ENCODE measurements around the gene TLCD4. TPM values are rescaled to one million over a fixed set of nuclear protein-coding genes. Genes with fewer than 3 reads are reported as not detected.

Gene TLCD4
- total RNA-seq, 1 donor from 2014 or later = 5.7 TPM

DNA sequence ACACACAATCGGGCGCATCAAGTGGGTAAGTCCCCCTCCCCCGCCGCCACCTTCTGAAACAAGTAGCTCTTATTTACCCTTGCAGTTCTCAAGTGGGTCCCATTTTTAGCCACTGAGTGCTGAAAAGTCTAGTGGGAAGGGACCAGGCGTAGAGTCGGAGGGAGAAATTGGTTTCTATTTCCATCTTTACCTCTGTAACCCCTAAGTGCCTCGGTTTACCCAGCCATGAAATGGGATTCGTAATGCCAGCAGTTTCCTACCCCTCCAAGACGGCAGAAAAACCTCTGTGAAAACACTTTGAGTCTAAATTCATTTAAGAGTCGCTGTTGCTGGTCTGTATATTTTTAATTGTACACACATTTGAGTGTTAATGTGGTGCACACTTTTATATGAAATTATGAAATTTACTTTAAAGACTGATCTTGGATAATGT, 928 bp downstream of the TLCD4 start:
- Histone ChIP-seq H3F3A (ENCODE audit: low read depth) (peaks cover 10% of the 10 kb centered on the region), H3K4me2 (peak overlapping the region; percentile 92), H3K9me3 (ENCODE audit: low read depth) (no peaks in the 10 kb centered on the region), H3K4me1 (no peaks in the 10 kb centered on the region), H3K79me2 (ENCODE audit: low read depth) (no peaks in the 10 kb centered on the region), H3K9ac (no peak overlapping the region), H3K27me3 (peaks cover 17% of the 10 kb centered on the region), H2AFZ (replicated peaks) (peak overlapping the region; percentile 97), H3K27ac (no peak overlapping the region), H3K4me3 (peak overlapping the region; percentile 84), H4K20me1 (ENCODE audit: low read depth) (peaks cover 5% of the 10 kb centered on the region), H3K36me3 (no peaks in the 10 kb centered on the region)
- no peak overlapping the region for H3K27ac Mint-ChIP-seq
- peaks cover 8% of the 10 kb centered on the region for H3K4me1 Mint-ChIP-seq
- peak overlapping the region; percentile 92 for H3K4me3 Mint-ChIP-seq
- H3K27me3 Mint-ChIP-seq (ENCODE audit: insufficient read depth, low read depth) = peaks cover 16% of the 10 kb centered on the region
- H3K9me3 Mint-ChIP-seq = no peaks in the 10 kb centered on the region
- TF ChIP-seq EZH2 (IDR thresholded peaks at IDR 0.05) (no peak), EZH2phosphoT487 (IDR thresholded peaks at IDR 0.05) (no peak)
- TF ChIP-seq, protein P1, sequence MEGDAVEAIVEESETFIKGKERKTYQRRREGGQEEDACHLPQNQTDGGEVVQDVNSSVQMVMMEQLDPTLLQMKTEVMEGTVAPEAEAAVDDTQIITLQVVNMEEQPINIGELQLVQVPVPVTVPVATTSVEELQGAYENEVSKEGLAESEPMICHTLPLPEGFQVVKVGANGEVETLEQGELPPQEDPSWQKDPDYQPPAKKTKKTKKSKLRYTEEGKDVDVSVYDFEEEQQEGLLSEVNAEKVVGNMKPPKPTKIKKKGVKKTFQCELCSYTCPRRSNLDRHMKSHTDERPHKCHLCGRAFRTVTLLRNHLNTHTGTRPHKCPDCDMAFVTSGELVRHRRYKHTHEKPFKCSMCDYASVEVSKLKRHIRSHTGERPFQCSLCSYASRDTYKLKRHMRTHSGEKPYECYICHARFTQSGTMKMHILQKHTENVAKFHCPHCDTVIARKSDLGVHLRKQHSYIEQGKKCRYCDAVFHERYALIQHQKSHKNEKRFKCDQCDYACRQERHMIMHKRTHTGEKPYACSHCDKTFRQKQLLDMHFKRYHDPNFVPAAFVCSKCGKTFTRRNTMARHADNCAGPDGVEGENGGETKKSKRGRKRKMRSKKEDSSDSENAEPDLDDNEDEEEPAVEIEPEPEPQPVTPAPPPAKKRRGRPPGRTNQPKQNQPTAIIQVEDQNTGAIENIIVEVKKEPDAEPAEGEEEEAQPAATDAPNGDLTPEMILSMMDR (IDR thresholded peaks at IDR 0.05) = no peak
- DNase-seq (ENCODE audit: low spot score) = no peak
- H3K36me3 Mint-ChIP-seq = no peaks in the 10 kb centered on the region

DNA sequence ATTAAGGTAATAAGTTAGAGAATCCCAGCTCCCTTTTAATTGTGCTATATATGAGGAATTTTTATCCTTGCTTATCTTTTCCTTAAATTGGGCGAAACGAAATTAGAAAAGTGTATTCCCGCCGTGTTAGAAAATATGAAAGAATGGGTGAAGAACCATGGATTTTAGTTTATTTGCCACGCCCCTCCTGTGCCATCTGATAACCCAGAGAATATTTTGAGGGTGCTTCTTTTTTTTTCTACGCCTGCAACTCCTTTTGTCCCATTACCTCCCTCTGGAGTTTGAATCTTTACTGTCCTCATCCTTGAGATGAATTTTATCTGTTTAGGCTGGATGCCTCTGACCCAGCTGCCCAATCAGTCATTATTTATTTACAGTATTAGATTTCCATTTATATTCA, 1.6 kb downstream of the TLCD4 start:
- no peak for DNase-seq (ENCODE audit: low spot score)
- Mint-ChIP-seq H3K36me3 (no peaks in the 10 kb centered on the region), H3K27me3 (ENCODE audit: insufficient read depth, low read depth) (peaks cover 16% of the 10 kb centered on the region), H3K27ac (no peak overlapping the region), H3K9me3 (no peaks in the 10 kb centered on the region), H3K4me3 (peak overlapping the region; percentile 92), H3K4me1 (peaks cover 8% of the 10 kb centered on the region)
- Histone ChIP-seq H2AFZ (replicated peaks) (no peak overlapping the region), H3K4me1 (no peaks in the 10 kb centered on the region), H3K36me3 (no peaks in the 10 kb centered on the region), H3K27ac (no peak overlapping the region), H3K4me2 (peak overlapping the region; percentile 92), H3K9ac (no peak overlapping the region), H3K79me2 (ENCODE audit: low read depth) (no peaks in the 10 kb centered on the region), H3K27me3 (peaks cover 17% of the 10 kb centered on the region), H4K20me1 (ENCODE audit: low read depth) (peaks cover 5% of the 10 kb centered on the region), H3K4me3 (no peak overlapping the region), H3F3A (ENCODE audit: low read depth) (peaks cover 10% of the 10 kb centered on the region), H3K9me3 (ENCODE audit: low read depth) (no peaks in the 10 kb centered on the region)
- TF ChIP-seq, protein P1 (IDR thresholded peaks at IDR 0.05) = no peak
- TF ChIP-seq EZH2phosphoT487 (IDR thresholded peaks at IDR 0.05) = no peak
- no peak for TF ChIP-seq EZH2 (IDR thresholded peaks at IDR 0.05)

DNA sequence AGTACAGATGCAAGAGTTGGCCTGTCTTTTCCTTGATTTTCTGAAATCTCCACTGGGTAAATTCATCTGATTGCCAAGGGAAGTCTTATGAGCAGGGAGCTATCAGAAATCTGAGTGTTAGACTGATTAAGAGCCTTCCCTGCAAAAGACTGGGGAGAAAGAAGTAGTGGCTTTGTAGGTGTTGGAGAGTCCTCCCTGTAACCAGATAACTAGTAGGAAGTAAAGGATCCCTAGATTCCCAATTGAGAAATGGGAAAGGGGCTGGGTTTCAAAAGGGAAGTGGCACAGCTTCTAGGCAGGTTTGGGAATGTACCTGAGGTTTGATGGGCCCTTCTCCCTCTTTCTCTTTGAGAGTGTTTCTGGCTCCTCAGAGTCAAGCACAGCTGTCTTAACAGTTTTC, 2.1 kb downstream of the TLCD4 start:
- H3K4me1 Mint-ChIP-seq = peaks cover 8% of the 10 kb centered on the region
- no peak overlapping the region for H3K27ac Mint-ChIP-seq
- H3K27ac ChIP-seq = no peak overlapping the region
- H3K4me1 ChIP-seq = no peaks in the 10 kb centered on the region
- no peak overlapping the region for H2AFZ ChIP-seq (replicated peaks)
- H3K9ac ChIP-seq = no peak overlapping the region
- peaks cover 10% of the 10 kb centered on the region for H3F3A ChIP-seq (ENCODE audit: low read depth)
- DNase-seq (ENCODE audit: low spot score) = no peak
- peaks cover 17% of the 10 kb centered on the region for H3K27me3 ChIP-seq
- no peaks in the 10 kb centered on the region for H3K79me2 ChIP-seq (ENCODE audit: low read depth)
- no peak overlapping the region for H3K4me2 ChIP-seq
- TF ChIP-seq EZH2phosphoT487 (IDR thresholded peaks at IDR 0.05) (no peak), EZH2 (IDR thresholded peaks at IDR 0.05) (no peak)
- TF ChIP-seq, protein P1 (IDR thresholded peaks at IDR 0.05) = no peak
- H3K4me3 Mint-ChIP-seq = peak overlapping the region; percentile 92
- H3K4me3 ChIP-seq = no peak overlapping the region
- no peaks in the 10 kb centered on the region for H3K9me3 Mint-ChIP-seq
- H3K9me3 ChIP-seq (ENCODE audit: low read depth) = no peaks in the 10 kb centered on the region
- no peaks in the 10 kb centered on the region for H3K36me3 Mint-ChIP-seq
- peaks cover 5% of the 10 kb centered on the region for H4K20me1 ChIP-seq (ENCODE audit: low read depth)
- no peaks in the 10 kb centered on the region for H3K36me3 ChIP-seq
- H3K27me3 Mint-ChIP-seq (ENCODE audit: insufficient read depth, low read depth) = peaks cover 16% of the 10 kb centered on the region
